ENCODE measurements around the gene TNFRSF21. TPM values are rescaled to one million over a fixed set of nuclear protein-coding genes. Genes with fewer than 3 reads are reported as not detected.

Gene TNFRSF21
- total RNA-seq, 4 donors from 2014 or later: 14.3 to 63.8 (median 27.9) TPM

GRCh38 chr6:47221565-47221964, 88.1 kb downstream of the TNFRSF21 start:
- Histone ChIP-seq H3K4me1 (no peaks in the 10 kb centered on the region), H3K27ac (no peak overlapping the region), H3K27me3 (no peaks in the 10 kb centered on the region), H3K4me3 (no peak overlapping the region), H3K36me3 (no peaks in the 10 kb centered on the region), H3K9me3 (no peaks in the 10 kb centered on the region)
- TF ChIP-seq POLR2A (IDR thresholded peaks at IDR 0.05) (no peak), EP300 (IDR thresholded peaks at IDR 0.05) (no peak), CTCF (IDR thresholded peaks at IDR 0.05) (no peak), POLR2AphosphoS5 (IDR thresholded peaks at IDR 0.05) (no peak)
- 63 to 65% methylated on average over 5 to 9 of the region's 9 CpGs for whole genome bisulfite sequencing, 2 donors (ENCODE audit: low coverage in 1 of 2)
- no peak for ATAC-seq

DNA sequence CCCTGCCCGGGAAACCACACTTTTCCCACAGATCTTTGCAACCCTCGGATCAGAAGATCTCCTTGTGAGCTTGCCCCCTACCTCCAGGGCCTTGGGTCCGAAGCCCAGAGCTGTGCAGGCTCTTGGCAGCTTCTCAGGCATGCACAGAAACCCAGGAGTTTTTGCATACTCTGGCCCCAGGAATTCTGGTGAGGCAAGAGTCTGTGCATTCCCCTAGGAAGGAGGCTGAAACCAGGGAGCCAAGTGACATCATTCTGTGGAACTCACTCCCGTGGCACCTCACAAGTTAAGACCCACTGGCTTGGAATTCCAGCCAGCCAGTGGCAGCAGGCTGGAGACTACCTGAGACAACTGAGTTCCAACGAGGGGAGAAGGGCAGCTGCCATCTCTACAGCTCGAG, 100.1 kb downstream of the TNFRSF21 start:
- TF ChIP-seq POLR2A (IDR thresholded peaks at IDR 0.05): no peak
- H3K27ac ChIP-seq: no peak overlapping the region
- WGBS, 2 donors (ENCODE audit: low coverage in 1 of 2): 43 to 73% methylated on average over 2 to 3 of the region's 6 CpGs
- H3K4me3 ChIP-seq: no peak overlapping the region
- no peaks in the 10 kb centered on the region for H3K4me1 ChIP-seq
- H3K36me3 ChIP-seq: no peaks in the 10 kb centered on the region
- H3K9me3 ChIP-seq: peaks cover 0 to 5% (median 0%) of the 10 kb centered on the region in 3 donors
- H3K27me3 ChIP-seq: no peaks in the 10 kb centered on the region
- no peak for ATAC-seq

GRCh38 chr6:47207261-47207660, 102.4 kb downstream of the TNFRSF21 start:
- peaks cover 0 to 5% (median 0%) of the 10 kb centered on the region in 3 donors for H3K9me3 ChIP-seq
- TF ChIP-seq CTCF (IDR thresholded peaks at IDR 0.05): no peak
- TF ChIP-seq EP300 (IDR thresholded peaks at IDR 0.05): no peak
- no peak for TF ChIP-seq POLR2A (IDR thresholded peaks at IDR 0.05)
- TF ChIP-seq POLR2AphosphoS5 (IDR thresholded peaks at IDR 0.05): no peak
- H3K27me3 ChIP-seq: no peaks in the 10 kb centered on the region
- ATAC-seq: no peak
- no peaks in the 10 kb centered on the region for H3K4me1 ChIP-seq
- no peaks in the 10 kb centered on the region for H3K36me3 ChIP-seq
- no peak overlapping the region for H3K27ac ChIP-seq
- 45 to 63% methylated on average over 2 of the region's 2 CpGs for WGBS, 2 donors (ENCODE audit: low coverage in 1 of 2)
- H3K4me3 ChIP-seq: no peak overlapping the region

DNA sequence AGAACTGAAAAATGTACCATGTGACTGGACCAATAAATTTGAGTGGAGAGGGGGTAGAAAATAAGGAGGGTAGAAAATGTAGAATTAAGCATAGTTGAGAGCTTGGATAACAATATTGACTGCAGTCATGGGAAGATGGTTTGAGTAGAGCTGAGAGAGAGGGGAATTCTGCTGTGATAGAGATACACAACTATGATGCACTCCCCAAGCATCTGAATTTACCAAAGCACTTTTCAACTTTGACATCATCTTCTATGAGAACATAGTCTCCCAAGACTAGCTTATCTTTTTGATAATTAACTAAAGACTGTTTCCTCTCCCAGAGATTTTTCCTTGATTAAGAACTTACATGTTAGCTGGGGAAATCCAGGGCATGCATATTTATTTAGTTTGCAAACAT, 103.1 kb downstream of the TNFRSF21 start:
- H3K27ac ChIP-seq: no peak overlapping the region
- ATAC-seq: no peak
- peaks cover 0 to 1% (median 0%) of the 10 kb centered on the region in 3 donors for H3K9me3 ChIP-seq
- no peaks in the 10 kb centered on the region for H3K27me3 ChIP-seq
- no peaks in the 10 kb centered on the region for H3K4me1 ChIP-seq
- TF ChIP-seq POLR2A (IDR thresholded peaks at IDR 0.05) (no peak), EP300 (IDR thresholded peaks at IDR 0.05) (no peak), CTCF (IDR thresholded peaks at IDR 0.05) (no peak), POLR2AphosphoS5 (IDR thresholded peaks at IDR 0.05) (no peak)
- H3K4me3 ChIP-seq: no peak overlapping the region
- no peaks in the 10 kb centered on the region for H3K36me3 ChIP-seq

DNA sequence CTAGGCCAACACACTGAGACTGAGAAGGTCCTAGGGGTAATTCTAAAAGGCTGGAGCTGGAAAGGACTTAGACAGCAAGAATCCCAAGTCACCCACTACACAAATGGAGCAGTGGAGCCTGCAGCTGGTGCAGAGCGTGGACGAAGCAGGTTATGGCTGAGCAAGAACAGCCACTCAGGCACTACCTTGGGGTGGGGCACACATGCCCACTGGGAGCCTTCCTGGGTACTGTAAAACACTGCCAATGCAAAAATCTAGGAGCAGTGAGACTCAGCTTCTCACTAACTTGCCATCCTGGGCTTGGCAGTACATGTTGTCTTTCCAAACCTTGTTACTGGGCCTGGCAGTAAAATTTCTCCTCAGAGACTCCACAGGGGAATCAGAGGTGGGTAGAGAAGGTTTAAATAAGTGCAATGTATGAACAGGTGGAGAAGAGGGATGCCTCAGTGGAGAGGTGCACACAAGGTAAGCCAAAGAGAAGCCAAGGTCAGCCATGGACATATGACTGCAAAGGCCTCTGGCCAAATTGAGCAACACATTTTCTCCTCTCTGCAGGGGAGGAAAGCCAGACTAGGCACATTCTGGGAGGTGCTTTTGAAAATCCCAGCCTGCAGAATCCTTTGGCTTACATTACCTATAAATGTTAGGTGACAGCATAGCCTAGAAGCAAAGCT, 105.6 kb downstream of the TNFRSF21 start:
- H3K4me3 ChIP-seq: no peak overlapping the region
- no peaks in the 10 kb centered on the region for H3K27me3 ChIP-seq
- ATAC-seq: no peak
- no peaks in the 10 kb centered on the region for H3K9me3 ChIP-seq
- no peaks in the 10 kb centered on the region for H3K4me1 ChIP-seq
- WGBS, 2 donors (ENCODE audit: low coverage in 1 of 2): 20% methylated on average over 1 of the region's 2 CpGs; no CpG with 5 or more reads in 1 of the 2 donors
- H3K27ac ChIP-seq: no peak overlapping the region
- TF ChIP-seq POLR2A (IDR thresholded peaks at IDR 0.05) (no peak), POLR2AphosphoS5 (IDR thresholded peaks at IDR 0.05) (no peak), EP300 (IDR thresholded peaks at IDR 0.05) (no peak), CTCF (IDR thresholded peaks at IDR 0.05) (no peak)
- H3K36me3 ChIP-seq: no peaks in the 10 kb centered on the region
